Measurements from ENCODE around the gene DPP6.

The DPP6 gene

DNA sequence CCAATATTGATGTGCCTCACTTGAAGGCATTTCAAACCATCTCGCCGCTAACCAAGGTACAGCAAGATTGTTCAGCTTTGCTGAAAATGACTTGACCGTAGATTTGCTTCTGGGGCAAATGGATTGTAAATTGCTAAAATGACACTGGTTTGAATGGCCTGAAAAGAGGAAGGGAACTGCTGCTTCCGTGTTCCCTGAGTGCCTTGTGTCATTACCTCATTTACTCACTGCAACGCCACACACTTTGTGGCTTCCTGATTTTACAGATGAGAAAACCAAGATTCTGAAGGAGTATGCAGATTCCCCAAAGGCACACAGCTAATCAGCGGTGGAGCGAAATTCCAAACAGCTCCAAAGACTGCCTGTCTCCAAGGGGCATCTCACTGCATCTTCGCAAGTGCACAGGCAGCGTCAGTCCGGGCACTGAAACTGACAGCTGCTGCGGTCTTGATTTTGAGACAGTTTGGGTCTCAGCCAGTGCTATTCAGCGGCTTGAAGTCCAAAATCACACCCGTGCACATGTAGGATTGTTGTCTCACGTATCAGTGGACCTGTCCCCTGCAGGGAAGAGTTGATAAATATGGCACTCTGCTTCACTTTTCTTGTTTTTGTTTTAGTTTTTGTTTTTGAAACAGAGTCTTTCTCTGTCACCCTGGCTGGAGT, 290.9 kb downstream of the DPP6 start:
- TF ChIP-seq, protein P1, sequence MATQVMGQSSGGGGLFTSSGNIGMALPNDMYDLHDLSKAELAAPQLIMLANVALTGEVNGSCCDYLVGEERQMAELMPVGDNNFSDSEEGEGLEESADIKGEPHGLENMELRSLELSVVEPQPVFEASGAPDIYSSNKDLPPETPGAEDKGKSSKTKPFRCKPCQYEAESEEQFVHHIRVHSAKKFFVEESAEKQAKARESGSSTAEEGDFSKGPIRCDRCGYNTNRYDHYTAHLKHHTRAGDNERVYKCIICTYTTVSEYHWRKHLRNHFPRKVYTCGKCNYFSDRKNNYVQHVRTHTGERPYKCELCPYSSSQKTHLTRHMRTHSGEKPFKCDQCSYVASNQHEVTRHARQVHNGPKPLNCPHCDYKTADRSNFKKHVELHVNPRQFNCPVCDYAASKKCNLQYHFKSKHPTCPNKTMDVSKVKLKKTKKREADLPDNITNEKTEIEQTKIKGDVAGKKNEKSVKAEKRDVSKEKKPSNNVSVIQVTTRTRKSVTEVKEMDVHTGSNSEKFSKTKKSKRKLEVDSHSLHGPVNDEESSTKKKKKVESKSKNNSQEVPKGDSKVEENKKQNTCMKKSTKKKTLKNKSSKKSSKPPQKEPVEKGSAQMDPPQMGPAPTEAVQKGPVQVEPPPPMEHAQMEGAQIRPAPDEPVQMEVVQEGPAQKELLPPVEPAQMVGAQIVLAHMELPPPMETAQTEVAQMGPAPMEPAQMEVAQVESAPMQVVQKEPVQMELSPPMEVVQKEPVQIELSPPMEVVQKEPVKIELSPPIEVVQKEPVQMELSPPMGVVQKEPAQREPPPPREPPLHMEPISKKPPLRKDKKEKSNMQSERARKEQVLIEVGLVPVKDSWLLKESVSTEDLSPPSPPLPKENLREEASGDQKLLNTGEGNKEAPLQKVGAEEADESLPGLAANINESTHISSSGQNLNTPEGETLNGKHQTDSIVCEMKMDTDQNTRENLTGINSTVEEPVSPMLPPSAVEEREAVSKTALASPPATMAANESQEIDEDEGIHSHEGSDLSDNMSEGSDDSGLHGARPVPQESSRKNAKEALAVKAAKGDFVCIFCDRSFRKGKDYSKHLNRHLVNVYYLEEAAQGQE (IDR thresholded peaks at IDR 0.05; ENCODE audit: low read depth) = no peak
- no peak for TF ChIP-seq TCF12 (IDR thresholded peaks at IDR 0.05; ENCODE audit: low read depth)
- no peak for TF ChIP-seq TEAD4 (IDR thresholded peaks at IDR 0.05)
- TF ChIP-seq RAD21 (IDR thresholded peaks at IDR 0.05; ENCODE audit: low read depth) = no peak
- no peak for TF ChIP-seq NFIC (IDR thresholded peaks at IDR 0.05)
- TF ChIP-seq EGR1 (IDR thresholded peaks at IDR 0.05) = no peak
- no peak for TF ChIP-seq MAX (IDR thresholded peaks at IDR 0.05)
- TF ChIP-seq, protein P2, sequence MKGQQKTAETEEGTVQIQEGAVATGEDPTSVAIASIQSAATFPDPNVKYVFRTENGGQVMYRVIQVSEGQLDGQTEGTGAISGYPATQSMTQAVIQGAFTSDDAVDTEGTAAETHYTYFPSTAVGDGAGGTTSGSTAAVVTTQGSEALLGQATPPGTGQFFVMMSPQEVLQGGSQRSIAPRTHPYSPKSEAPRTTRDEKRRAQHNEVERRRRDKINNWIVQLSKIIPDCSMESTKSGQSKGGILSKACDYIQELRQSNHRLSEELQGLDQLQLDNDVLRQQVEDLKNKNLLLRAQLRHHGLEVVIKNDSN (IDR thresholded peaks at IDR 0.05) = no peak
- no peak for TF ChIP-seq TAF1 (IDR thresholded peaks at IDR 0.05; ENCODE audit: low read depth)
- no peak for TF ChIP-seq FOXM1 (IDR thresholded peaks at IDR 0.05; ENCODE audit: borderline replicate concordance, low read depth)
- no peak for TF ChIP-seq EP300 (IDR thresholded peaks at IDR 0.05; ENCODE audit: borderline replicate concordance)
- TF ChIP-seq CEBPB (IDR thresholded peaks at IDR 0.05) = no peak
- no peak for TF ChIP-seq ZBTB7A (IDR thresholded peaks at IDR 0.05; ENCODE audit: low read depth)
- no peak for TF ChIP-seq CREB1 (IDR thresholded peaks at IDR 0.05; ENCODE audit: low read depth)
- TF ChIP-seq YY1 (IDR thresholded peaks at IDR 0.05; ENCODE audit: low read depth) = no peak

- TF ChIP-seq TCF12 (IDR thresholded peaks at IDR 0.05; ENCODE audit: low read depth) = no peak
- no peak for TF ChIP-seq CREB1 (IDR thresholded peaks at IDR 0.05; ENCODE audit: low read depth)
These were observed 291.7 kb downstream of the DPP6 start for GRCh38 chr7:154343778-154344412.

DNA sequence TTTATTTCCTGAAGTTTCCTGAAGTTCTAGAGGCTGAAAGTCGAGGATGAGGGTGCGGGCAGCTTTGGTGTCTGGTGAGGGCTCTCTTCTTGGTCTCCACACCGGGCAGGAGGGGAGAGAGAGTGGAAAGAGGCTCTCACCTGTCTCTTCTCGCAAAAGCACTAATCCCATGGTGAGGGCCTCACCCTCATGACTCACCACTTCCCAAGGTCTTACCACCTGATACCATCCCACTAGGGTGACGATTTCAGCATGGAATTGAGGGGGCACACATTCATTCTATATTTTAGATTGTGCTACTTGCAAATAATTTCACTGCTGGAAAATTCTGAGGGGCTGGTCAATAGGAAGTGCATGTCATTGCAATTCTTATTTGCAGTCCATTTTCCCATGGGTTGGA, 292.9 kb downstream of the DPP6 start:
- TF ChIP-seq ZBTB7A (IDR thresholded peaks at IDR 0.05; ENCODE audit: low read depth) = no peak
- no peak for TF ChIP-seq YY1 (IDR thresholded peaks at IDR 0.05; ENCODE audit: low read depth)
- no peak for TF ChIP-seq EGR1 (IDR thresholded peaks at IDR 0.05)
- no peak for TF ChIP-seq NFIC (IDR thresholded peaks at IDR 0.05)
- no peak for TF ChIP-seq TEAD4 (IDR thresholded peaks at IDR 0.05)
- no peak for TF ChIP-seq CREB1 (IDR thresholded peaks at IDR 0.05; ENCODE audit: low read depth)
- no peak for TF ChIP-seq FOXM1 (IDR thresholded peaks at IDR 0.05; ENCODE audit: borderline replicate concordance, low read depth)
- no peak for TF ChIP-seq RAD21 (IDR thresholded peaks at IDR 0.05; ENCODE audit: low read depth)
- no peak for TF ChIP-seq EP300 (IDR thresholded peaks at IDR 0.05; ENCODE audit: borderline replicate concordance)
- TF ChIP-seq, protein P2 (IDR thresholded peaks at IDR 0.05) = no peak
- TF ChIP-seq TAF1 (IDR thresholded peaks at IDR 0.05; ENCODE audit: low read depth) = no peak

DNA sequence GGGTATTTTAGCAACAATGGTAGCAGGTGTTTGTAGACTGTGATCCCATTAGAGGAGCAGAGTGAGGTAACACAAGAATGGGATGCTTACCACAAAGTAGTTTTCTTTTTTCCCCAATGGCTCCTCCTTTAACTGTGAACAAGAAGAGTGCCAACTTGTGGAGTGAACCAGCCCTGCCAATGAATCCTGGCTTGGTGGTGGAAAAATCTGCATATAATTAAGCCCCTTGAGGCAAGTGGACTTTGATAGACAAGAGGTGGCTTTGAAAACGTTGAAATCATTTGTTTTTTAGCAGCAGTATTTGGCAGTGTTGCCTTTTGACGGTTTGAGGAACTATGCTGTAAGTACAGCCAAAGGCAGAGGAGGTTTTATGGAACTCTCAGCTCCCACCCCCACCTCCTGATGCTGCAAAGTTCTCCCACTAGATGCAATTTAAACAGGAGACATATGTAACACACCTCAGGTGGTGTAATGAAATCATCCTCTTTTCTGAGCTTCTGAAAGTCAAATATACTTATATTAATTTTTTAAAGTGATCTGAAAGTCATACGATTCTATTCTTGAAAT, 295.6 kb downstream of the DPP6 start:
- TF ChIP-seq ZBTB7A (IDR thresholded peaks at IDR 0.05; ENCODE audit: low read depth) = no peak
- no peak for TF ChIP-seq FOXM1 (IDR thresholded peaks at IDR 0.05; ENCODE audit: borderline replicate concordance, low read depth)
- no peak for TF ChIP-seq TAF1 (IDR thresholded peaks at IDR 0.05; ENCODE audit: low read depth)
- no peak for TF ChIP-seq EP300 (IDR thresholded peaks at IDR 0.05; ENCODE audit: borderline replicate concordance)
- TF ChIP-seq YY1 (IDR thresholded peaks at IDR 0.05; ENCODE audit: low read depth) = no peak

DNA sequence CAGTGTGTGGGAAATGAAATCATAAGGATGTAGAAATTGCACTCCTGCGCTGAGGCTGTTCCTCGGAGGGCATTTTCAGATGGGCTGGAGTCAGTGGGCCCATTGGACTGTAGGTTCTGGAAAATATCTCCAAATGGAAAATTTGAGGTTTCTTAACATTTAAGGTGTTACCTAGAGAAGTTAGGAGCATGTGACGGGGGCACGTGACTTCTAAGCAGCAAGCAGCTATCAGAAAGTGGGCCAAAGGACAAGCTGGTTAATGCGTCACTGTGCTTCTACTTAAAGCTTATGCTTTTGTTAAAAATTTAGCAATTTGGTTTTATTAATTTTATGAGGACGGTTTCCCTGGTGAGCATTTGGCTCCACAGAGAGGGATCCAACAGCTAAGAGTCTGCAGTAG, 298.7 kb downstream of the DPP6 start:
- TF ChIP-seq TCF12 (IDR thresholded peaks at IDR 0.05; ENCODE audit: low read depth) (no peak), ZBTB7A (IDR thresholded peaks at IDR 0.05; ENCODE audit: low read depth) (no peak), CEBPB (IDR thresholded peaks at IDR 0.05) (no peak), TAF1 (IDR thresholded peaks at IDR 0.05; ENCODE audit: low read depth) (no peak), YY1 (IDR thresholded peaks at IDR 0.05; ENCODE audit: low read depth) (no peak), RAD21 (IDR thresholded peaks at IDR 0.05; ENCODE audit: low read depth) (no peak), CREB1 (IDR thresholded peaks at IDR 0.05; ENCODE audit: low read depth) (no peak), TEAD4 (IDR thresholded peaks at IDR 0.05) (no peak), FOXM1 (IDR thresholded peaks at IDR 0.05; ENCODE audit: borderline replicate concordance, low read depth) (no peak), MAX (IDR thresholded peaks at IDR 0.05) (no peak), EP300 (IDR thresholded peaks at IDR 0.05; ENCODE audit: borderline replicate concordance) (no peak), EGR1 (IDR thresholded peaks at IDR 0.05) (no peak)
- TF ChIP-seq, protein P1 (IDR thresholded peaks at IDR 0.05; ENCODE audit: low read depth) = no peak

Measured in Ishikawa (cell line).